ENCODE data around the gene OR1I1. TPM values are rescaled to one million over a fixed set of nuclear protein-coding genes. Genes with fewer than 3 reads are reported as not detected.

Gene OR1I1
- total and polyA plus RNA-seq, 2 donors: 0.05 TPM; not detected in 1

- no peak overlapping the region for H3K4me3 ChIP-seq (ENCODE audit: low read length in 2 of 2)
- H3K4me1 ChIP-seq (ENCODE audit: control insufficient read depth in 2 of 2, insufficient read depth in 2 of 2, low read length in 2 of 2): peaks cover 8 to 15% of the 10 kb centered on the region in 2 donors
- H3K27me3 ChIP-seq (ENCODE audit: control insufficient read depth in 2 of 2, insufficient read depth in 1 of 2, low read length in 1 of 2): no peaks in the 10 kb centered on the region
- 66% methylated on average over 16 of the region's 16 CpGs for WGBS
- H3K36me3 ChIP-seq (ENCODE audit: control insufficient read depth in 2 of 2, insufficient read depth in 2 of 2, low read length in 1 of 2): no peaks in the 10 kb centered on the region
- no peaks in the 10 kb centered on the region for H3K9me3 ChIP-seq (ENCODE audit: control insufficient read depth in 2 of 2, insufficient read depth in 1 of 2, low read length in 1 of 2)
- DNase-seq (ENCODE audit: low read depth in 6 of 9, low spot score in 9 of 9): peak in 7 of 9 donors; percentile 20 to 71 (median 41)
- H3K27ac ChIP-seq (ENCODE audit: low read depth in 1 of 2, low read length in 1 of 2): peak overlapping the region in 1 of 2 donors; percentile 12
Observed at GRCh38 chr19:15129856-15130585, 48.0 kb downstream of the OR1I1 start.

- no peaks in the 10 kb centered on the region for H3K27me3 ChIP-seq (ENCODE audit: control insufficient read depth in 2 of 2, insufficient read depth in 1 of 2, low read length in 1 of 2)
- WGBS: 93% methylated on average over 2 of the region's 2 CpGs
- H3K9me3 ChIP-seq (ENCODE audit: control insufficient read depth in 2 of 2, insufficient read depth in 1 of 2, low read length in 1 of 2): peaks cover 1 to 4% of the 10 kb centered on the region in 2 donors
- H3K36me3 ChIP-seq (ENCODE audit: control insufficient read depth in 2 of 2, insufficient read depth in 2 of 2, low read length in 1 of 2): no peaks in the 10 kb centered on the region
- no peak overlapping the region for H3K27ac ChIP-seq (ENCODE audit: low read depth in 1 of 2, low read length in 1 of 2)
- no peaks in the 10 kb centered on the region for H3K4me1 ChIP-seq (ENCODE audit: control insufficient read depth in 2 of 2, insufficient read depth in 2 of 2, low read length in 2 of 2)
- no peak overlapping the region for H3K4me3 ChIP-seq (ENCODE audit: low read length in 2 of 2)
- DNase-seq (ENCODE audit: low read depth in 6 of 9, low spot score in 9 of 9): no peak
Observed at GRCh38 chr19:15136234-15136954, 54.4 kb downstream of the OR1I1 start.

- H3K27ac ChIP-seq (ENCODE audit: low read depth in 1 of 2, low read length in 1 of 2): no peak overlapping the region
- H3K9me3 ChIP-seq (ENCODE audit: control insufficient read depth in 2 of 2, insufficient read depth in 1 of 2, low read length in 1 of 2): peaks cover 1 to 4% of the 10 kb centered on the region in 2 donors
- DNase-seq (ENCODE audit: low read depth in 6 of 9, low spot score in 9 of 9): no peak
- H3K36me3 ChIP-seq (ENCODE audit: control insufficient read depth in 2 of 2, insufficient read depth in 2 of 2, low read length in 1 of 2): no peaks in the 10 kb centered on the region
- H3K4me3 ChIP-seq (ENCODE audit: low read length in 2 of 2): no peak overlapping the region
- no peaks in the 10 kb centered on the region for H3K4me1 ChIP-seq (ENCODE audit: control insufficient read depth in 2 of 2, insufficient read depth in 2 of 2, low read length in 2 of 2)
- H3K27me3 ChIP-seq (ENCODE audit: control insufficient read depth in 2 of 2, insufficient read depth in 1 of 2, low read length in 1 of 2): no peaks in the 10 kb centered on the region
Observed at GRCh38 chr19:15137777-15138176, 55.8 kb downstream of the OR1I1 start.

- H3K36me3 ChIP-seq (ENCODE audit: control insufficient read depth in 2 of 2, insufficient read depth in 2 of 2, low read length in 1 of 2): no peaks in the 10 kb centered on the region
- H3K4me1 ChIP-seq (ENCODE audit: control insufficient read depth in 2 of 2, insufficient read depth in 2 of 2, low read length in 2 of 2): no peaks in the 10 kb centered on the region
- no peak for DNase-seq (ENCODE audit: low read depth in 6 of 9, low spot score in 9 of 9)
- H3K9me3 ChIP-seq (ENCODE audit: control insufficient read depth in 2 of 2, insufficient read depth in 1 of 2, low read length in 1 of 2): peaks cover 1 to 4% of the 10 kb centered on the region in 2 donors
- H3K27ac ChIP-seq (ENCODE audit: low read depth in 1 of 2, low read length in 1 of 2): no peak overlapping the region
- 91% methylated on average over 1 of the region's 1 CpG for WGBS
- H3K27me3 ChIP-seq (ENCODE audit: control insufficient read depth in 2 of 2, insufficient read depth in 1 of 2, low read length in 1 of 2): no peaks in the 10 kb centered on the region
- H3K4me3 ChIP-seq (ENCODE audit: low read length in 2 of 2): no peak overlapping the region
Observed at GRCh38 chr19:15138427-15138826, 56.4 kb downstream of the OR1I1 start.

- Histone ChIP-seq H3K4me3 (ENCODE audit: low read length in 2 of 2) (no peak overlapping the region), H3K9me3 (ENCODE audit: control insufficient read depth in 2 of 2, insufficient read depth in 1 of 2, low read length in 1 of 2) (peaks cover 1 to 4% of the 10 kb centered on the region in 2 donors), H3K27ac (ENCODE audit: low read depth in 1 of 2, low read length in 1 of 2) (no peak overlapping the region), H3K27me3 (ENCODE audit: control insufficient read depth in 2 of 2, insufficient read depth in 1 of 2, low read length in 1 of 2) (no peaks in the 10 kb centered on the region), H3K36me3 (ENCODE audit: control insufficient read depth in 2 of 2, insufficient read depth in 2 of 2, low read length in 1 of 2) (no peaks in the 10 kb centered on the region), H3K4me1 (ENCODE audit: control insufficient read depth in 2 of 2, insufficient read depth in 2 of 2, low read length in 2 of 2) (no peaks in the 10 kb centered on the region)
- 97% methylated on average over 25 of the region's 25 CpGs for WGBS
- no peak for DNase-seq (ENCODE audit: low read depth in 6 of 9, low spot score in 9 of 9)
Observed at GRCh38 chr19:15141143-15141542, 59.1 kb downstream of the OR1I1 start.

GRCh38 chr19:15142313-15142712 is 60.3 kb downstream of the OR1I1 start:
- peaks cover 1 to 4% of the 10 kb centered on the region in 2 donors for H3K9me3 ChIP-seq (ENCODE audit: control insufficient read depth in 2 of 2, insufficient read depth in 1 of 2, low read length in 1 of 2)
- no peak overlapping the region for H3K4me3 ChIP-seq (ENCODE audit: low read length in 2 of 2)

More at GRCh38 chr19:15142313-15142712, 60.3 kb downstream of the OR1I1 start:
- H3K27me3 ChIP-seq (ENCODE audit: control insufficient read depth in 2 of 2, insufficient read depth in 1 of 2, low read length in 1 of 2): no peaks in the 10 kb centered on the region
- DNase-seq (ENCODE audit: low read depth in 6 of 9, low spot score in 9 of 9): no peak
- no peaks in the 10 kb centered on the region for H3K36me3 ChIP-seq (ENCODE audit: control insufficient read depth in 2 of 2, insufficient read depth in 2 of 2, low read length in 1 of 2)
- H3K4me1 ChIP-seq (ENCODE audit: control insufficient read depth in 2 of 2, insufficient read depth in 2 of 2, low read length in 2 of 2): no peaks in the 10 kb centered on the region
- H3K27ac ChIP-seq (ENCODE audit: low read depth in 1 of 2, low read length in 1 of 2): no peak overlapping the region
- 97% methylated on average over 5 of the region's 5 CpGs for WGBS

Other genes with a start within 250 kb of the OR1I1 start
- gene OR7A5, start 247.0 kb upstream of the OR1I1 start, total RNA-seq: not detected
- gene OR7A5, start 247.0 kb upstream of the OR1I1 start, polyA plus RNA-seq: 0.16 TPM
- not detected for gene OR7C1, start 247.0 kb upstream of the OR1I1 start, total RNA-seq
- gene OR7C1, start 247.0 kb upstream of the OR1I1 start, polyA plus RNA-seq: 0.11 TPM
- gene OR7A10, start 233.3 kb upstream of the OR1I1 start, total RNA-seq: not detected
- not detected for gene OR7A10, start 233.3 kb upstream of the OR1I1 start, polyA plus RNA-seq
- not detected for gene OR7A17, start 196.1 kb upstream of the OR1I1 start, total RNA-seq
- gene OR7A17, start 196.1 kb upstream of the OR1I1 start, polyA plus RNA-seq: not detected
- gene OR7C2, start 140.7 kb upstream of the OR1I1 start, total RNA-seq: not detected
- gene OR7C2, start 140.7 kb upstream of the OR1I1 start, polyA plus RNA-seq: not detected
- 0.05 TPM for gene SLC1A6, start 102.3 kb upstream of the OR1I1 start, total RNA-seq
- gene SLC1A6, start 102.3 kb upstream of the OR1I1 start, polyA plus RNA-seq: 0.18 TPM
- gene CASP14, start 32.7 kb upstream of the OR1I1 start, total RNA-seq: 0.24 TPM
- gene CASP14, start 32.7 kb upstream of the OR1I1 start, polyA plus RNA-seq: 13.0 TPM
- gene SYDE1, start 25.2 kb downstream of the OR1I1 start, total RNA-seq: 0.94 TPM
- 2.5 TPM for gene SYDE1, start 25.2 kb downstream of the OR1I1 start, polyA plus RNA-seq
- gene NOTCH3, start 118.8 kb downstream of the OR1I1 start, total RNA-seq: 14.8 TPM
- gene NOTCH3, start 118.8 kb downstream of the OR1I1 start, polyA plus RNA-seq: 11.3 TPM
- gene EPHX3, start 150.2 kb downstream of the OR1I1 start, total RNA-seq: 0.71 TPM
- 4.8 TPM for gene EPHX3, start 150.2 kb downstream of the OR1I1 start, polyA plus RNA-seq

Data from thymus (tissue), 11 donors.